K562 (cell line): ENCODE data around the gene OOSP4B. TPM values are rescaled to one million over a fixed set of nuclear protein-coding genes. Genes with fewer than 3 reads are reported as not detected.

ENCODE experiments used
- ATAC-seq: fragments of 200-7000 bp; cut with Tn5 transposase; 3 replicates; pipeline ENCODE4 v1.9.1; 2020; ENCODE audit warnings: moderate library complexity
- BruUV-seq: library from RNA; stranded (reverse); fragments of 400-500 nt; replicated peaks from 2 replicates; lab custom pipeline; 2021; lab: Mats Ljungman, UMichigan
- CTCF ChIA-PET: fragments of 300-600 bp; formaldehyde crosslinking; extraction: SDS; loops from one replicate; lab custom pipeline; 2021; ENCODE audit warnings: low intra/inter-chr PET ratio; lab: Yijun Ruan, JAX
- POLR2A ChIA-PET: fragments of 300-600, 350-650 bp; sonication (Branson Sonifier 250); formaldehyde crosslinking; extraction: SDS; loops from one replicate; lab custom pipeline; 2021; ENCODE audit warnings: antibody characterized with exemption, inconsistent platforms; lab: Yijun Ruan, JAX
- DNase-seq, 4 experiments: peaks; one replicate each; pipeline versions ENCODE4 v3.0.0 to v3.0.0-alpha.2; 2011 to 2018; ENCODE audit warnings: low spot score in 3 of 4, mixed read lengths in 3 of 4; ENCODE audit errors: extremely low read depth in 1 of 4
- FAIRE-seq: peaks from 2 replicates; lab custom pipeline; 2011; peaks lifted over from hg19 to GRCh38; lab: Jason Lieb, UNC
- H2AFZ ChIP-seq: 2 replicates; pipeline ENCODE4 v1.6.0; 2011; ENCODE audit warnings: low read depth, low read length, control low read depth, inconsistent platforms
- H3K27ac ChIP-seq: fragments of 200-600 bp; 3 replicates; pipeline ENCODE4 v1.8.0; 2011; ENCODE audit warnings: low read depth, mild to moderate bottlenecking, control low read depth, inconsistent platforms, low read length, moderate library complexity, mixed read lengths; ENCODE audit errors: extremely low read depth
- H3K27me3 ChIP-seq, 2 experiments: fragments of 300-600 bp in 1 of 2; 2 replicates in 1 of 2; 3 replicates in 1 of 2; pipeline versions ENCODE4 v1.6.0 to v1.8.0; 2011; ENCODE audit warnings: inconsistent platforms in 2 of 2, low read length in 2 of 2, mild to moderate bottlenecking in 1 of 2, mixed read lengths in 1 of 2, moderate library complexity in 1 of 2; ENCODE audit not compliant: control insufficient read depth in 2 of 2, insufficient read depth in 2 of 2
- H3K36me3 ChIP-seq: fragments of 300-600 bp; 3 replicates; pipeline ENCODE4 v1.8.0; 2011; ENCODE audit warnings: mild to moderate bottlenecking, low read length, inconsistent platforms; ENCODE audit not compliant: control insufficient read depth, insufficient read depth
- H3K4me1 ChIP-seq, 2 experiments: fragments of 200-600 bp in 1 of 2; replicated peaks in 1 of 2; 2 replicates in 1 of 2; 3 replicates in 1 of 2; pipeline versions ENCODE4 v1.5.1 to v1.8.0; 2011; ENCODE audit warnings: inconsistent platforms in 2 of 2, low read length in 2 of 2, mild to moderate bottlenecking in 1 of 2, mixed read lengths in 1 of 2, moderate library complexity in 1 of 2; ENCODE audit not compliant: control insufficient read depth in 2 of 2, insufficient read depth in 2 of 2
- H3K4me2 ChIP-seq: 2 replicates; pipeline ENCODE4 v1.6.1; 2011; ENCODE audit warnings: low read length, control low read depth, inconsistent platforms, mixed read lengths; ENCODE audit not compliant: insufficient read depth
- H3K4me3 ChIP-seq: fragments of 200-600 bp; sonication (generic), shearing (Covaris generic); 2 replicates; pipeline ENCODE4 v1.5.1; 2016; ENCODE audit warnings: control low read depth, inconsistent platforms
- H3K79me2 ChIP-seq: fragments of 200-600 bp; 3 replicates; pipeline ENCODE4 v1.8.0; 2011; ENCODE audit warnings: low read length, inconsistent platforms; ENCODE audit not compliant: control insufficient read depth, insufficient read depth
- H3K9ac ChIP-seq, 2 experiments: 2 replicates each; pipeline versions ENCODE4 v1.6.0 to v1.6.1; 2011; ENCODE audit warnings: low read depth in 2 of 2, low read length in 2 of 2, control low read depth in 1 of 2, inconsistent platforms in 1 of 2, mild to moderate bottlenecking in 1 of 2, mixed read lengths in 1 of 2; ENCODE audit not compliant: insufficient read depth in 1 of 2
- H3K9me1 ChIP-seq: one replicate; pipeline ENCODE4 v1.6.0; 2011; ENCODE audit warnings: inconsistent platforms, mild to moderate bottlenecking, low read length, moderate library complexity; ENCODE audit not compliant: control insufficient read depth, insufficient read depth
- H3K9me3 ChIP-seq: replicated peaks from 2 replicates; pipeline ENCODE4 v1.5.1; 2011; ENCODE audit warnings: low read depth, low read length, inconsistent platforms; ENCODE audit not compliant: control insufficient read depth, insufficient read depth
- H4K20me1 ChIP-seq: replicated peaks from 2 replicates; pipeline ENCODE4 v1.6.1; 2011; ENCODE audit warnings: low read length, inconsistent platforms, mixed read lengths; ENCODE audit not compliant: control insufficient read depth, insufficient read depth
- AFF1 ChIP-seq, 2 experiments: fragments of 450-650 bp; IDR thresholded peaks; 2 replicates each; pipeline ENCODE4 v1.6.1; 2018; ENCODE audit warnings: mild to moderate bottlenecking in 2 of 2, low read depth in 1 of 2; ENCODE audit not compliant: partially characterized antibody in 2 of 2
- ATF4 ChIP-seq: fragments of 450-650 bp; formaldehyde crosslinking; IDR thresholded peaks from 2 replicates; pipeline ENCODE4 v1.4.0; 2022; ENCODE audit warnings: mild to moderate bottlenecking, moderate library complexity
- CREM ChIP-seq: IDR thresholded peaks from 2 replicates; pipeline ENCODE4 v1.6.1; 2014; ENCODE audit warnings: antibody characterized with exemption, low read depth
- ELK1 ChIP-seq: sonication (generic); formaldehyde crosslinking; IDR thresholded peaks from 2 replicates; pipeline ENCODE4 v1.8.1; 2022; ENCODE audit warnings: missing genetic modification reagents
- KDM1A ChIP-seq, 2 experiments: fragments of 450-650 bp; IDR thresholded peaks; 2 replicates each; pipeline ENCODE4 v1.6.1; 2016; ENCODE audit warnings: mild to moderate bottlenecking in 2 of 2
- MBD2 ChIP-seq: sonication (generic); IDR thresholded peaks from 2 replicates; pipeline ENCODE4 v1.6.1; 2016; ENCODE audit warnings: low read depth, borderline replicate concordance
- MLX ChIP-seq, 2 experiments: fragments of 450-650 bp in 1 of 2; sonication (generic) in 1 of 2; formaldehyde crosslinking; conservative IDR thresholded peaks; 2 replicates each; pipeline versions ENCODE4 v1.4.0 to v1.8.1; 2020 to 2022; ENCODE audit warnings: mild to moderate bottlenecking in 1 of 2, missing genetic modification reagents in 1 of 2
- SREBF1 ChIP-seq: fragments of 150-350 bp; IDR thresholded peaks from 2 replicates; pipeline ENCODE4 v1.6.1; 2014; ENCODE audit warnings: antibody characterized with exemption, low read depth, low read length, borderline replicate concordance
- ZNF395 ChIP-seq: fragments of 200-800 bp; sonication (Bioruptor generic); IDR thresholded peaks from 2 replicates; pipeline ENCODE4 v1.6.1; 2017; ENCODE audit warnings: missing genetic modification characterization, missing compliant biosample characterization
- ZNF408 ChIP-seq: fragments of 250-450 bp; sonication (Bioruptor Pico); IDR thresholded peaks from 2 replicates; pipeline ENCODE4 v1.4.0; 2020; ENCODE audit warnings: low read depth, mild to moderate bottlenecking, moderate library complexity
- ZNF766 ChIP-seq: fragments of 200-800 bp; sonication (Bioruptor generic); conservative IDR thresholded peaks from 2 replicates; pipeline ENCODE4 v1.6.1; 2016; ENCODE audit warnings: missing genetic modification characterization, missing compliant biosample characterization
- WGBS: fragments of 100-300 bp; shearing (Covaris generic); methylation state at CpG from one replicate; pipeline ENCODE4 v1.1.6; 2016; ENCODE audit warnings: low coverage, mixed read lengths; ENCODE audit not compliant: insufficient coverage; ENCODE audit errors: missing lambda C conversion rate; 5-methylcytosine and 5-hydroxymethylcytosine counted together
- in situ Hi-C: fragments of 300-500 bp; cut with MboI; formaldehyde crosslinking; loops from 4 replicates; pipeline ENCODE4 v1.15.0; 2018; ENCODE audit warnings: inconsistent platforms, mixed read lengths
- intact Hi-C: fragments of 100-400 bp; cut with micrococcal nuclease; formaldehyde crosslinking; loops from 2 replicates; pipeline ENCODE4 v1.14.2; 2022
- polyA plus RNA-seq, 8 experiments: library from polyadenylated mRNA; depleted of rRNA in 4 of 8; stranded (reverse) in 5 of 8; unstranded in 3 of 8; fragments of >200 nt; fragmentation: Nextera tagmentation in 2 of 8; fragmentation: Illumina TruSeq in 1 of 8; extraction: Ambion mirVana in 2 of 8; extraction: Trizol in 1 of 8; gene quantifications; 2 replicates each; pipeline versions ENCODE4 v1.2.1 to v1.2.3, GENCODE V29; 2011 to 2014; ENCODE audit warnings: inconsistent platforms in 1 of 8, missing spikeins in 1 of 8
- total RNA-seq, 7 experiments: library from RNA; depleted of rRNA in 6 of 7; stranded (reverse); fragments of >200 nt in 6 of 7; fragmentation: Illumina TruSeq in 2 of 7; extraction: Trizol in 2 of 7; gene quantifications; 2 replicates each; pipeline versions ENCODE4 v1.2.1 to v1.2.3, GENCODE V29; 2011 to 2021; ENCODE audit warnings: low replicate concordance in 1 of 7

Gene OOSP4B
- total and polyA plus RNA-seq, 9 of the 15 experiments (the other 6 are each of a cell fraction or from before 2014, with no cell fraction given): 0.10 to 0.43 (median 0.15) TPM; not detected in 5

GRCh38 chr11:59967677-59968394 is 49.1 kb upstream of the OOSP4B start:
- intact Hi-C loops: loop anchor here (1.0 to 5.0 kb wide), 2 partner anchors 88 to 224 kb away; partner anchors contain the start of gene MS4A3
- H3K36me3 ChIP-seq: no peaks in the 10 kb centered on the region
- CTCF ChIA-PET: interaction anchor here (0.6 kb wide), 1 partner anchor 73 kb away, joined by 3 read pairs; no protein-coding TSS in a partner anchor
- peak; percentile 75 for FAIRE-seq
- POLR2A ChIA-PET: interaction anchor here (1.3 kb wide), 1 partner anchor 20 kb away, joined by 3 read pairs; no protein-coding TSS in a partner anchor
- peaks cover 18% of the 10 kb centered on the region for H3K9me3 ChIP-seq
- H3K9ac ChIP-seq: peak overlapping the region in 1 of 2 experiments; percentile 51; a peak in 2 of 4 replicates
- H3K9me1 ChIP-seq: no peaks in the 10 kb centered on the region
- DNase-seq: peak in 2 of 4 experiments; percentile 80 to 85
- H3K4me2 ChIP-seq: peak overlapping the region; percentile 49; the same call in 1 of the 2 replicates
- no peak overlapping the region for H3K4me3 ChIP-seq
- peak overlapping the region; percentile 43 for H2AFZ ChIP-seq
- WGBS: 3% methylated on average over 3 of the region's 3 CpGs
- in situ Hi-C loops: no loop called here
- no peaks in the 10 kb centered on the region for H4K20me1 ChIP-seq
- peak; percentile 91 for ATAC-seq
- H3K4me1 ChIP-seq: peaks cover 0 to 21% of the 10 kb centered on the region in 2 experiments; a peak in 3 of 5 replicates
- H3K27me3 ChIP-seq: no peaks in the 10 kb centered on the region
- peak overlapping the region; percentile 76 for H3K27ac ChIP-seq
- H3K79me2 ChIP-seq: no peaks in the 10 kb centered on the region
- BruUV-seq: no TSS peak
- TF ChIP-seq ZNF408 (CRISPR knock-in tag): no peak
- TF ChIP-seq ZNF395 (CRISPR knock-in tag): no peak; the same call in none of the 2 replicates
- TF ChIP-seq CREM: peak; percentile 49
- no peak for TF ChIP-seq SREBF1
- peak; percentile 94 for TF ChIP-seq ATF4 (CRISPR knock-in tag)
- TF ChIP-seq AFF1 (IDR thresholded peaks at IDR 0.05; ENCODE audit: low read depth in 1 of 2, partially characterized antibody in 2 of 2): peak in 1 of 2 experiments; percentile 43
- no peak for TF ChIP-seq MLX (CRISPR knock-in tag; conservative IDR thresholded peaks at IDR 0.05)
- TF ChIP-seq ELK1: no peak
- peak; percentile 84 to 91; a peak in 3 of 4 replicates for TF ChIP-seq KDM1A (IDR thresholded peaks at IDR 0.05)
- peak; percentile 93 for TF ChIP-seq ZNF766
- TF ChIP-seq MBD2: peak; percentile 55; the same call in 1 of the 2 replicates
